IMR-90 (cell line): ENCODE measurements around the gene CECR2. TPM values are rescaled to one million over a fixed set of nuclear protein-coding genes. Genes with fewer than 3 reads are reported as not detected.

ENCODE experiments used
- ATAC-seq: fragments of 200-7000 bp; cut with Tn5 transposase; 2 replicates; pipeline ENCODE4 v1.9.1; 2020; ENCODE audit warnings: low read depth, mild to moderate bottlenecking, moderate library complexity
- BruUV-seq: library from RNA; stranded (reverse); fragments of 400-500 nt; replicated peaks from 2 replicates; lab custom pipeline; 2021; lab: Mats Ljungman, UMichigan
- CTCF ChIA-PET: fragments of 300-600 bp; formaldehyde crosslinking; extraction: SDS; loops from one replicate; lab custom pipeline; 2021; ENCODE audit warnings: antibody characterized with exemption; lab: Yijun Ruan, JAX
- POLR2A ChIA-PET: fragments of 300-600 bp; sonication (Branson Sonifier 250); formaldehyde crosslinking; loops from one replicate; lab custom pipeline; 2022; ENCODE audit warnings: antibody characterized with exemption; ENCODE audit not compliant: unreplicated experiment; lab: Charles Lee
- DNase-seq: peaks from one replicate; pipeline ENCODE4 v3.0.0; 2013
- H2AFZ ChIP-seq: replicated peaks from 2 replicates; pipeline ENCODE3; 2013; ENCODE audit warnings: low read length, mild to moderate bottlenecking; ENCODE audit not compliant: poor library complexity
- H2AK5ac ChIP-seq: 2 replicates; pipeline ENCODE4 v1.6.1; 2013; ENCODE audit warnings: low read depth, low read length, inconsistent platforms
- H2AK9ac ChIP-seq: replicated peaks from 2 replicates; pipeline ENCODE3; 2013; ENCODE audit warnings: mild to moderate bottlenecking, low read depth, low read length, moderate library complexity; ENCODE audit not compliant: poor library complexity
- H2BK120ac ChIP-seq: 2 replicates; pipeline ENCODE4 v1.6.1; 2013; ENCODE audit warnings: low read depth, low read length, inconsistent platforms
- H2BK15ac ChIP-seq: 3 replicates; pipeline ENCODE4 v1.6.1; 2013; ENCODE audit warnings: low read depth, low read length, inconsistent platforms
- H2BK20ac ChIP-seq: 2 replicates; pipeline ENCODE4 v1.6.1; 2013; ENCODE audit warnings: low read depth, mild to moderate bottlenecking, inconsistent platforms, low read length, moderate library complexity
- H2BK5ac ChIP-seq: 2 replicates; pipeline ENCODE4 v1.6.1; 2013; ENCODE audit warnings: mild to moderate bottlenecking, low read depth, low read length, inconsistent platforms; ENCODE audit not compliant: poor library complexity, severe bottlenecking
- H3K14ac ChIP-seq: replicated peaks from 2 replicates; pipeline ENCODE4 v1.6.1; 2013; ENCODE audit warnings: low read depth, low read length, inconsistent platforms
- H3K18ac ChIP-seq: 2 replicates; pipeline ENCODE4 v1.6.1; 2013; ENCODE audit warnings: low read depth, low read length, control low read depth
- H3K23ac ChIP-seq: 2 replicates; pipeline ENCODE4 v1.6.1; 2013; ENCODE audit warnings: low read depth, low read length, inconsistent platforms
- H3K27ac ChIP-seq: 2 replicates; pipeline ENCODE4 v1.5.1; 2013; ENCODE audit warnings: mild to moderate bottlenecking, control low read depth, low read length; ENCODE audit not compliant: insufficient read depth
- H3K27me3 ChIP-seq: 2 replicates; pipeline ENCODE4 v1.6.1; 2013; ENCODE audit warnings: low read length; ENCODE audit not compliant: control insufficient read depth, insufficient read depth
- H3K36me3 ChIP-seq: 2 replicates; pipeline ENCODE4 v1.6.1; 2013; ENCODE audit warnings: low read length, mixed read lengths; ENCODE audit not compliant: control insufficient read depth, insufficient read depth
- H3K4ac ChIP-seq: 2 replicates; pipeline ENCODE4 v1.6.1; 2013; ENCODE audit warnings: low read depth, low read length, inconsistent platforms
- H3K4me1 ChIP-seq: 2 replicates; pipeline ENCODE4 v1.6.1; 2013; ENCODE audit warnings: low read length, mixed read lengths; ENCODE audit not compliant: control insufficient read depth, insufficient read depth
- H3K4me2 ChIP-seq: 2 replicates; pipeline ENCODE4 v1.6.1; 2013; ENCODE audit warnings: low read depth, mild to moderate bottlenecking, control low read depth, low read length, moderate library complexity
- H3K4me3 ChIP-seq: 2 replicates; pipeline ENCODE4 v1.5.1; 2013; ENCODE audit warnings: low read depth, mild to moderate bottlenecking, control low read depth, low read length, moderate library complexity; ENCODE audit not compliant: insufficient read depth
- H3K56ac ChIP-seq: 2 replicates; pipeline ENCODE4 v1.6.1; 2013; ENCODE audit warnings: low read length, inconsistent platforms; ENCODE audit not compliant: insufficient read depth; ENCODE audit errors: extremely low read depth
- H3K79me1 ChIP-seq, 2 experiments: 2 replicates each; pipeline ENCODE4 v1.6.1; 2013; ENCODE audit warnings: low read length in 2 of 2, inconsistent platforms in 1 of 2, low read depth in 1 of 2
- H3K9ac ChIP-seq: 2 replicates; pipeline ENCODE4 v1.6.1; 2013; ENCODE audit warnings: low read depth, low read length, control low read depth
- H3K9me1 ChIP-seq: 2 replicates; pipeline ENCODE4 v1.6.1; 2013; ENCODE audit warnings: low read length, inconsistent platforms; ENCODE audit not compliant: insufficient read depth
- H3K9me3 ChIP-seq: 2 replicates; pipeline ENCODE4 v1.6.1; 2013; ENCODE audit warnings: low read length; ENCODE audit not compliant: control insufficient read depth, insufficient read depth
- H4K20me1 ChIP-seq: 2 replicates; pipeline ENCODE4 v1.6.1; 2013; ENCODE audit warnings: low read length, inconsistent platforms; ENCODE audit not compliant: insufficient read depth
- H4K5ac ChIP-seq: 2 replicates; pipeline ENCODE4 v1.6.1; 2013; ENCODE audit warnings: mild to moderate bottlenecking, low read depth, low read length, control low read depth
- H4K8ac ChIP-seq, 2 experiments: 2 replicates each; pipeline ENCODE4 v1.6.1; 2013; ENCODE audit warnings: low read depth in 2 of 2, low read length in 2 of 2, control low read depth in 1 of 2, inconsistent platforms in 1 of 2
- H4K91ac ChIP-seq: 2 replicates; pipeline ENCODE4 v1.6.1; 2013; ENCODE audit warnings: low read depth, low read length, inconsistent platforms; ENCODE audit not compliant: insufficient read depth
- BHLHE40 ChIP-seq: fragments of 150-350 bp; IDR thresholded peaks from 2 replicates; pipeline ENCODE4 v1.6.1; 2016; ENCODE audit warnings: mild to moderate bottlenecking, low read depth, low read length
- CEBPB ChIP-seq: IDR thresholded peaks from 2 replicates; pipeline ENCODE4 v1.6.1; 2012; ENCODE audit warnings: low read depth, low read length, improper control_type of control experiment
- CHD1 ChIP-seq: IDR thresholded peaks from 2 replicates; pipeline ENCODE4 v1.6.1; 2012; ENCODE audit warnings: low read depth, low read length, improper control_type of control experiment
- ELK1 ChIP-seq: fragments of 150-350 bp; IDR thresholded peaks from 2 replicates; pipeline ENCODE4 v1.6.1; 2016; ENCODE audit warnings: low read depth, mild to moderate bottlenecking, low read length, moderate library complexity, borderline replicate concordance
- FOS ChIP-seq: fragments of 150-350 bp; IDR thresholded peaks from 2 replicates; pipeline ENCODE4 v1.6.1; 2016; ENCODE audit warnings: low read depth, low read length
- MAZ ChIP-seq: IDR thresholded peaks from 2 replicates; pipeline ENCODE4 v1.6.1; 2012; ENCODE audit warnings: low read depth, mild to moderate bottlenecking, low read length, improper control_type of control experiment, moderate library complexity, borderline replicate concordance
- MXI1 ChIP-seq: IDR thresholded peaks from 2 replicates; pipeline ENCODE4 v1.6.1; 2012; ENCODE audit warnings: low read depth, mild to moderate bottlenecking, low read length, moderate library complexity, borderline replicate concordance
- NFE2L2 ChIP-seq: fragments of 150-350 bp; IDR thresholded peaks from 2 replicates; pipeline ENCODE4 v1.6.1; 2016; ENCODE audit warnings: low read depth, mild to moderate bottlenecking, low read length
- RCOR1 ChIP-seq: IDR thresholded peaks from 2 replicates; pipeline ENCODE4 v1.6.1; 2012; ENCODE audit warnings: mild to moderate bottlenecking, low read length, improper control_type of control experiment; ENCODE audit not compliant: insufficient replicate concordance
- RFX5 ChIP-seq: IDR thresholded peaks from 2 replicates; pipeline ENCODE4 v1.8.0; 2012; ENCODE audit warnings: low read depth, mild to moderate bottlenecking, low read length, moderate library complexity
- USF2 ChIP-seq: fragments of 150-350 bp; IDR thresholded peaks from 2 replicates; pipeline ENCODE4 v1.6.1; 2017; ENCODE audit warnings: mild to moderate bottlenecking, antibody characterized with exemption, low read length, low read depth
- WGBS, 2 experiments: methylation state at CpG; one replicate each; pipeline versions ENCODE4 v1.1.5 to v1.1.7; 2013; ENCODE audit warnings: missing lambda C conversion rate in 2 of 2; ENCODE audit not compliant: insufficient read length in 1 of 2; ENCODE audit errors: extremely low coverage in 2 of 2; 5-methylcytosine and 5-hydroxymethylcytosine counted together
- dilution Hi-C: fragments of 300-500 bp; cut with HindIII; formaldehyde crosslinking; loops from one replicate; pipeline ENCODE4 v1.14.3; 2018; ENCODE audit warnings: low sequenced_read_pairs; ENCODE audit not compliant: unreplicated experiment
- in situ Hi-C: fragments of 300-500 bp; cut with MboI; formaldehyde crosslinking; loops from 3 replicates; pipeline ENCODE4 v1.14.3; 2019; ENCODE audit warnings: low sequenced_read_pairs, inconsistent platforms, mixed read lengths
- intact Hi-C: fragments of 100-400 bp; cut with micrococcal nuclease; formaldehyde crosslinking; loops from 2 replicates; pipeline ENCODE4 v1.10.0; 2022
- polyA plus RNA-seq, 3 experiments: library from polyadenylated mRNA; depleted of rRNA; stranded (reverse); fragments of >200 nt; gene quantifications; 2 replicates each; pipeline ENCODE4 v1.2.3, GENCODE V29; 2012; ENCODE audit warnings: low replicate concordance in 1 of 3
- total RNA-seq: library from RNA; depleted of rRNA; stranded (reverse); fragments of >200 nt; gene quantifications from 2 replicates; pipeline ENCODE4 v1.2.3, GENCODE V29; 2012

CECR2 gene
- total and polyA plus RNA-seq, 2 of the 4 experiments (the other 2 are of a cell fraction): under 0.01 TPM; not detected in 1

DNA sequence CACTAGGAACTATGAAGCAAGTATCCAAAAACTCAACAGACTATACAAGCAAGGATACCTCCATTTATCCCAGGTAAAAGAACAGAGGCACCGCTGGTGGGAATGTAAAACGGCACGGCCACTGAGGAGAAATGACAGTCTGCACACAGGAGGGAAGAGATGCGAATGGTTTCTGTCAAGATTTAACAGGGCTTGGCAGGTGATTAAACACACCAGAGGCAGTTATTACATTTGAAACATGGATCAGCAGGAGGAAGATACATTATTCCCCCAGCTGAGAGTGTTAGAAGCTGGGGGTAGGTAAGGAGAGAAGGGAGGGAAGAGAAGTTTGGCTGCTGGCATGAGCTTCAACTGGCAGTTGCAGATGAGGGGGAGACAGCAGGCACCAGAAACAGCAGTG lies 229.1 kb downstream of the CECR2 start:
- no peak for DNase-seq
- Histone ChIP-seq H3K27ac (no peak overlapping the region), H2AFZ (no peak overlapping the region), H3K56ac (no peak overlapping the region), H2AK9ac (no peak overlapping the region), H2BK15ac (no peak overlapping the region), H2BK5ac (no peak overlapping the region), H3K4me3 (no peak overlapping the region), H3K27me3 (no peaks in the 10 kb centered on the region), H3K23ac (no peak overlapping the region), H3K9me3 (no peaks in the 10 kb centered on the region), H3K36me3 (peaks cover 52% of the 10 kb centered on the region), H3K9me1 (peaks cover 10% of the 10 kb centered on the region), H3K4me2 (no peak overlapping the region), H3K79me1 (peaks cover 7 to 33% of the 10 kb centered on the region in 2 experiments), H4K8ac (no peak overlapping the region), H4K91ac (no peak overlapping the region), H4K20me1 (peaks cover 13% of the 10 kb centered on the region; the same call in 1 of the 2 replicates), H2BK20ac (no peak overlapping the region), H3K9ac (no peak overlapping the region), H2AK5ac (no peak overlapping the region), H2BK120ac (no peak overlapping the region), H3K4ac (no peak overlapping the region), H4K5ac (no peak overlapping the region), H3K18ac (no peak overlapping the region), H3K4me1 (no peaks in the 10 kb centered on the region), H3K14ac (no peak overlapping the region)
- in situ Hi-C loops (no loop called here), dilution Hi-C loops (no loop called here), intact Hi-C loops (no loop called here)
- no TSS peak for BruUV-seq
- 100% methylated on average over 4 of the region's 4 CpGs; no CpG with 5 or more reads in 1 of the 2 experiments for WGBS, 2 experiments
- POLR2A ChIA-PET: no interaction called here
- ATAC-seq: no peak
- TF ChIP-seq CEBPB: no peak
- TF ChIP-seq BHLHE40: no peak
- TF ChIP-seq ELK1: no peak
- TF ChIP-seq RCOR1: no peak
- TF ChIP-seq CHD1: no peak
- no peak for TF ChIP-seq MXI1
- no peak for TF ChIP-seq USF2
- no peak for TF ChIP-seq RFX5
- TF ChIP-seq NFE2L2: no peak
- TF ChIP-seq FOS: no peak
- no peak for TF ChIP-seq MAZ
- CTCF ChIA-PET: no interaction called here
